ENCODE measurements around the gene TOM1.

GRCh38 chr22:35306350-35306967 is 6.8 kb downstream of the TOM1 start:
- TF ChIP-seq POLR2A (IDR thresholded peaks at IDR 0.05) (no peak), POLR2AphosphoS5 (IDR thresholded peaks at IDR 0.05) (no peak)
